KOPT-K1 (cell line): Measurements from ENCODE around the gene PPCDC.

Source experiments
- H3K27ac ChIP-seq: fragments of 200-600 bp; sonication (generic); 2 replicates; pipeline ENCODE4 v1.5.1; 2016; ENCODE audit warnings: antibody characterized with exemption, mild to moderate bottlenecking, low read depth, low read length; ENCODE audit not compliant: poor library complexity, severe bottlenecking
- H3K36me3 ChIP-seq: fragments of 200-600 bp; sonication (generic); 2 replicates; pipeline ENCODE4 v1.5.1; 2017; ENCODE audit warnings: antibody characterized with exemption, mild to moderate bottlenecking, low read length, moderate library complexity; ENCODE audit not compliant: insufficient read depth
- H3K9me3 ChIP-seq: fragments of 200-600 bp; sonication (generic); 2 replicates; pipeline ENCODE4 v1.5.1; 2017; ENCODE audit warnings: antibody characterized with exemption, low read length, mild to moderate bottlenecking; ENCODE audit not compliant: insufficient read depth, poor library complexity, severe bottlenecking

PPCDC gene

GRCh38 chr15:75045332-75046015, 22.1 kb downstream of the PPCDC start:
- Histone ChIP-seq H3K27ac (no peak overlapping the region), H3K9me3 (no peaks in the 10 kb centered on the region), H3K36me3 (peaks cover 51% of the 10 kb centered on the region; the same call in 1 of the 2 replicates)

- H3K27ac ChIP-seq, result no peak overlapping the region
- peaks cover 42% of the 10 kb centered on the region; the same call in 1 of the 2 replicates for H3K36me3 ChIP-seq
- H3K9me3 ChIP-seq, result no peaks in the 10 kb centered on the region
Observed at GRCh38 chr15:75048394-75048793, 25.0 kb downstream of the PPCDC start.

GRCh38 chr15:75049392-75049791, 26.0 kb downstream of the PPCDC start:
- Histone ChIP-seq H3K9me3 (no peaks in the 10 kb centered on the region), H3K27ac (no peak overlapping the region), H3K36me3 (peaks cover 33% of the 10 kb centered on the region; the same call in 1 of the 2 replicates)

GRCh38 chr15:75050283-75050682, 26.9 kb downstream of the PPCDC start:
- no peak overlapping the region for H3K27ac ChIP-seq
- no peaks in the 10 kb centered on the region for H3K9me3 ChIP-seq
- peaks cover 24% of the 10 kb centered on the region; the same call in 1 of the 2 replicates for H3K36me3 ChIP-seq

- Histone ChIP-seq H3K9me3 (no peaks in the 10 kb centered on the region), H3K36me3 (peaks cover 24% of the 10 kb centered on the region; the same call in 1 of the 2 replicates), H3K27ac (no peak overlapping the region)
Observed at GRCh38 chr15:75051191-75051608, 27.8 kb downstream of the PPCDC start.

- no peak overlapping the region for H3K27ac ChIP-seq
- H3K36me3 ChIP-seq, result peaks cover 24% of the 10 kb centered on the region; the same call in 1 of the 2 replicates
- no peaks in the 10 kb centered on the region for H3K9me3 ChIP-seq
Observed at GRCh38 chr15:75051711-75052110, 28.3 kb downstream of the PPCDC start.

GRCh38 chr15:75052972-75053747, 29.8 kb downstream of the PPCDC start:
- no peak overlapping the region for H3K27ac ChIP-seq
- peaks cover 16% of the 10 kb centered on the region; the same call in 1 of the 2 replicates for H3K36me3 ChIP-seq
- no peaks in the 10 kb centered on the region for H3K9me3 ChIP-seq

GRCh38 chr15:75053748-75054125, 30.3 kb downstream of the PPCDC start:
- H3K9me3 ChIP-seq, result no peaks in the 10 kb centered on the region
- H3K36me3 ChIP-seq, result peaks cover 10% of the 10 kb centered on the region; the same call in 1 of the 2 replicates
- no peak overlapping the region for H3K27ac ChIP-seq

- H3K9me3 ChIP-seq, result no peaks in the 10 kb centered on the region
Observed at GRCh38 chr15:75054172-75054897, 30.9 kb downstream of the PPCDC start.

GRCh38 chr15:75056036-75056435, 32.6 kb downstream of the PPCDC start:
- Histone ChIP-seq H3K27ac (no peak overlapping the region), H3K36me3 (no peaks in the 10 kb centered on the region), H3K9me3 (no peaks in the 10 kb centered on the region)

More at GRCh38 chr15:75054172-75054897, 30.9 kb downstream of the PPCDC start:
- no peak overlapping the region for H3K27ac ChIP-seq
- peaks cover 4% of the 10 kb centered on the region; the same call in 1 of the 2 replicates for H3K36me3 ChIP-seq

GRCh38 chr15:75058127-75058905, 34.9 kb downstream of the PPCDC start:
- no peak overlapping the region for H3K27ac ChIP-seq
- H3K9me3 ChIP-seq, result no peaks in the 10 kb centered on the region
- no peaks in the 10 kb centered on the region for H3K36me3 ChIP-seq

- Histone ChIP-seq H3K27ac (no peak overlapping the region), H3K36me3 (no peaks in the 10 kb centered on the region), H3K9me3 (no peaks in the 10 kb centered on the region)
Observed at GRCh38 chr15:75059607-75060006, 36.2 kb downstream of the PPCDC start.

- peaks cover 8% of the 10 kb centered on the region for H3K9me3 ChIP-seq
- no peak overlapping the region for H3K27ac ChIP-seq
- no peaks in the 10 kb centered on the region for H3K36me3 ChIP-seq
Observed at GRCh38 chr15:75061272-75061671, 37.9 kb downstream of the PPCDC start.

- H3K27ac ChIP-seq, result no peak overlapping the region
Observed at GRCh38 chr15:75062706-75063105, 39.3 kb downstream of the PPCDC start.

More at GRCh38 chr15:75062706-75063105, 39.3 kb downstream of the PPCDC start:
- no peaks in the 10 kb centered on the region for H3K36me3 ChIP-seq
- H3K9me3 ChIP-seq, result peaks cover 13% of the 10 kb centered on the region
